ENCODE results near the gene TDRD12.
"Not testable (repeated sequence)": the region's sequence is repeated elsewhere in the genome, so short reads cannot be mapped to it uniquely, and the experiment has no call there.

GRCh38 chr19:32833388-32833787, 113.8 kb downstream of the TDRD12 start:
- TF ChIP-seq CTCF, EP300, POLR2A (IDR thresholded peaks at IDR 0.05): not testable (repeated sequence)

Data from tibial nerve (tissue), 4 donors.